ENCODE data around the gene STAT4.

DNA sequence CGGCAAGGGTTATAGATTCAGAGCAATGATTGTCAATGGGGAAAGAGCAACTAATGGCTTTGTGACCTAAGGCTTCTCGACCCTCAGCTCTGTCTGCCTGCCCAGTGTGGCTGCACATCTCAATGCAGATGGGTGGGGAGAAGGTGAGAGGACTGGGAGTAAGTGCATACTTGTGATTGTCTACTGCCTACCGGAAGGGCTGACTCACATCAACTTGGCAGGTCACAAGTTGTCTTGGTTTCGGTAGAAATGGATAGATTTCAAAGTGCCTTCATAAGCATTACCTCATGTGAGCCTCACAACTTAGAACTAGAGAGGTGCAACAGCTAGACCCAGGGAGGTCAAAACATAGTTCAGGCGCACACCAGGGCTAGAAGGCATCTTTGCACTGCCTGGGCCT is 166.2 kb downstream of the STAT4 start:
- TF ChIP-seq POLR2AphosphoS5 (IDR thresholded peaks at IDR 0.05) = no peak
- TF ChIP-seq, protein P1, sequence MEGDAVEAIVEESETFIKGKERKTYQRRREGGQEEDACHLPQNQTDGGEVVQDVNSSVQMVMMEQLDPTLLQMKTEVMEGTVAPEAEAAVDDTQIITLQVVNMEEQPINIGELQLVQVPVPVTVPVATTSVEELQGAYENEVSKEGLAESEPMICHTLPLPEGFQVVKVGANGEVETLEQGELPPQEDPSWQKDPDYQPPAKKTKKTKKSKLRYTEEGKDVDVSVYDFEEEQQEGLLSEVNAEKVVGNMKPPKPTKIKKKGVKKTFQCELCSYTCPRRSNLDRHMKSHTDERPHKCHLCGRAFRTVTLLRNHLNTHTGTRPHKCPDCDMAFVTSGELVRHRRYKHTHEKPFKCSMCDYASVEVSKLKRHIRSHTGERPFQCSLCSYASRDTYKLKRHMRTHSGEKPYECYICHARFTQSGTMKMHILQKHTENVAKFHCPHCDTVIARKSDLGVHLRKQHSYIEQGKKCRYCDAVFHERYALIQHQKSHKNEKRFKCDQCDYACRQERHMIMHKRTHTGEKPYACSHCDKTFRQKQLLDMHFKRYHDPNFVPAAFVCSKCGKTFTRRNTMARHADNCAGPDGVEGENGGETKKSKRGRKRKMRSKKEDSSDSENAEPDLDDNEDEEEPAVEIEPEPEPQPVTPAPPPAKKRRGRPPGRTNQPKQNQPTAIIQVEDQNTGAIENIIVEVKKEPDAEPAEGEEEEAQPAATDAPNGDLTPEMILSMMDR (IDR thresholded peaks at IDR 0.05) = no peak
